ENCODE results near the gene LRRC10B. TPM values are rescaled to one million over a fixed set of nuclear protein-coding genes. Genes with fewer than 3 reads are reported as not detected.

The LRRC10B gene
- total RNA-seq, 1 experiment from 2014 or later = 1.3 TPM

Other genes starting within 250 kb of the LRRC10B start
- not detected in 2 replicates for gene VWCE, start 213.4 kb upstream of the LRRC10B start, total RNA-seq (2014; rRNA removed; shearing (Covaris generic); ENCODE audit: low replicate concordance)
- 170 and 250 TPM in 2 replicates for gene DDB1, start 175.6 kb upstream of the LRRC10B start, total RNA-seq (2014; rRNA removed; shearing (Covaris generic); ENCODE audit: low replicate concordance)
- 12.9 and 36.0 TPM in 2 replicates for gene TKFC, start 175.5 kb upstream of the LRRC10B start, total RNA-seq (2014; rRNA removed; shearing (Covaris generic); ENCODE audit: low replicate concordance)
- 50.5 and 60.2 TPM in 2 replicates for gene CYB561A3, start 146.9 kb upstream of the LRRC10B start, total RNA-seq (2014; rRNA removed; shearing (Covaris generic); ENCODE audit: low replicate concordance)
- 15.0 and 70.0 TPM in 2 replicates for gene TMEM138, start 146.4 kb upstream of the LRRC10B start, total RNA-seq (2014; rRNA removed; shearing (Covaris generic); ENCODE audit: low replicate concordance)
- gene TMEM216, start 116.2 kb upstream of the LRRC10B start, total RNA-seq (2014; rRNA removed; shearing (Covaris generic); ENCODE audit: low replicate concordance) = 7.5 and 12.3 TPM in 2 replicates
- 26.0 and 40.3 TPM in 2 replicates for gene CPSF7, start 78.8 kb upstream of the LRRC10B start, total RNA-seq (2014; rRNA removed; shearing (Covaris generic); ENCODE audit: low replicate concordance)
- 18.2 and 35.5 TPM in 2 replicates for gene SDHAF2, start 78.6 kb upstream of the LRRC10B start, total RNA-seq (2014; rRNA removed; shearing (Covaris generic); ENCODE audit: low replicate concordance)
- 3.7 and 9.9 TPM in 2 replicates for gene SYT7, start 72.3 kb downstream of the LRRC10B start, total RNA-seq (2014; rRNA removed; shearing (Covaris generic); ENCODE audit: low replicate concordance)
- 1.3 and 1.4 TPM in 2 replicates for gene DAGLA, start 171.6 kb downstream of the LRRC10B start, total RNA-seq (2014; rRNA removed; shearing (Covaris generic); ENCODE audit: low replicate concordance)
- gene MYRF, start 243.9 kb downstream of the LRRC10B start, total RNA-seq (2014; rRNA removed; shearing (Covaris generic); ENCODE audit: low replicate concordance) = 0.23 and 1.9 TPM in 2 replicates

Measured in MG63 (cell line).